HG03565 (cell line): Measurements from ENCODE around the gene FBXW11.
"Not testable (repeated sequence)": the region's sequence is repeated elsewhere in the genome, so short reads cannot be mapped to it uniquely, and the experiment has no call there.

ENCODE experiments used
- ATAC-seq: cut with Tn5 transposase; IDR thresholded peaks from one replicate; pipeline ENCODE4 v1.9.1; 2021; ENCODE audit warnings: mild to moderate bottlenecking, moderate library complexity; ENCODE audit not compliant: unreplicated experiment

FBXW11 gene

DNA sequence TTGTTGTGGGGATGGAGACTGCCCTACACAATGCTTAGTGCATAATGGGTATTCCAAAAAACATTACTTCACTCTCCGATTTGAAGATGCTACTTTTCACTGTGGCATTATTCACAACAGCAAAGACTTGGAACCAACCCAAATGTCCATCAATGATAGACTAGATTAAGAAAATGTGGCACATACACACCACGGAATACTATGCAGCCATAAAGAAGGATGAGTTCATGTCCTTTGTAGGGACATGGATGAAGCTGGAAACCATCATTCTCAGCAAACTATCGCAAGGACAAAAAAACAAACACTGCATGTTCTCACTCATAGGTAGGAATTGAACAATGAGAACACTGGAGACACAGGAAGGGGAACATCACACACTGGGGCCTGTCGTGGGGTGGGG lies 90.7 kb downstream of the FBXW11 start:
- ATAC-seq: not testable (repeated sequence)

DNA sequence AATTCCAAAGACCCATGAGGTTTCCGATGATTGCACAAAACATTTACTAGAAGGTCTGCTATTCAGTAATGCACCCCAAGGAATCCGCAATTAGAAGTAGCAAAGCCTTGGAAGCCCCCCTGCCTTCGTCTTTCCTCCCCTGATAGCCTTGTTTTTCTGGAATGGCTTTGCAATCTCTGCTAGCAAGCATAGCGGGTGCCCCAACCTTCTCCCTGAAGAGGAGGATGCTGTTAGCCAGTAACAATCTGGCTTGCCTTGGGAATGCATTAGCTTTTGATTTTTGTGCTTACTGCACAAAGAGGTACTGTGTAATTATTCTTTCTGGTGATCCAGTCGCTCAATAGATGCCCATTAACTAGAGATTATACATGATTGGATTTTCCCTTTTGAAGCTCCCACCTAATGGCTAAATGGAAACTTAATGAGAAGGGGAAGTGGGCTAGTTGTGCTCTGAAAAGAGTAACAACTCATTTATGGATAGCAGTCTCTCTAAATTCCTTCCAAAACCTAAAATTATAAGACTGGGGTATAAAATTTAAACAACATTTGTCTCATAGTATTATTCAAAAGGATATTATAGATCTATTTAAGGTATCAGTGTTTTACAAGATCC lies 91.6 kb downstream of the FBXW11 start:
- no peak for ATAC-seq

DNA sequence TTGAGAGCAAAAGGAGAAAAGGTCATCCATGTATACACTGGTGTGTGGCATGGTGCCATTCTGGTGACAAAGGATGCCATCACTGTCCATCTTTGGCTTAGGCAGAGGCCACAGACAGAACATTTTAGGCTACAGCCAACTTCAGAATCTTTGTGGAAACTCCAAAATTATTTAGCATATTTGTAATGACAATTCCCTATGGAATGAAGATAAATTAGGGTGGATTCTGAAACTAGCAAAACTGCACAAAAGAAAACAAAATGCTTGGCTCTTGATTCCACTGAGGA lies 92.5 kb downstream of the FBXW11 start:
- ATAC-seq: no peak

GRCh38 chr5:171911152-171911551 lies 95.3 kb downstream of the FBXW11 start:
- ATAC-seq: no peak

- no peak for ATAC-seq
Measured at GRCh38 chr5:171908638-171909037, 97.8 kb downstream of the FBXW11 start.

GRCh38 chr5:171907725-171908343 lies 98.6 kb downstream of the FBXW11 start:
- ATAC-seq: peak; percentile 49

GRCh38 chr5:171906703-171907590 lies 99.5 kb downstream of the FBXW11 start:
- ATAC-seq: peak; percentile 28

DNA sequence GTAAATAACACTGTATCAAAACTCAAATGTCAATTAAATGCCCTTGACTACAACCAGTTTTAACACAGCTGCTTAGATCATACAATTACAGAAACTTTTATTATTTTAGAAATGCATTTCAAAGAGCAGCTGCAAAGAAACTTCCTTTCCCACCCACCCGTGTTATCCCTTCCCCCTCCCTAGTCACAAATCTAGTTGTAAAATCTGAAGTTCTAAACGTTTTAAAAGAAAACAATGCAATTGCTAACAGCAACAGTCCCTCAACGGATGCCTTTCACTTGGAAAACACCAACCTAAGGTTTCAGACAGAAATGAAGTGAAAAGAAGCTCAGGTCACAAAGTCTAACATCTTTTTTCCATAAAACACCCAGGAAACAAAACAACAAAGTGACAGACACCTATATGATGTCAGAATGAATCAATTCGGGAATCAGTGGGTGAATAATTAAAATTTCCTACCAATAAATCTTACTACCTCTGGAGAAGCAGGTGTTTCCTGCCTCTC lies 100.3 kb downstream of the FBXW11 start:
- ATAC-seq: no peak

DNA sequence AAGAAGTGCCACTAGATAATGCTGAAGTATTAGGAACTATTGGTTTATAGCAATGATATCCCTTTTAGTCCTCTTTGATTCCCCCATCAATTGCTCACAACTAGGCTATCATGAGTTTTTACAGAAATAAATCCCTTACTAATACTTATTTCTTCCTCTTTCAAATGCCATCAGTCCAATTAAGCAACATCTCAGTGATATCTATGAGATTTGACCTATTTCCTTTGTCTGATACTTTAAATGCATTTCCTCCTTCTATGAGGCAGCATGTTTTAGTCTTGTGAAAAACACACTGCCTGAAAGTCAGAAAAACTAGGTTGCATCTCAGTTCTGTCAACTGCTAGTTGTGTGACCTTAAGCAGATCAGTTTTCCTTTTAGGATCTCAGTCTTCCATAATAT lies 101.6 kb downstream of the FBXW11 start:
- no peak for ATAC-seq

GRCh38 chr5:171901764-171902163 lies 104.7 kb downstream of the FBXW11 start:
- no peak for ATAC-seq

- ATAC-seq: no peak
Measured at GRCh38 chr5:171899792-171900191, 106.6 kb downstream of the FBXW11 start.

GRCh38 chr5:171898879-171899278 lies 107.6 kb downstream of the FBXW11 start:
- no peak for ATAC-seq

- ATAC-seq: no peak
Measured at GRCh38 chr5:171898386-171898785, 108.1 kb downstream of the FBXW11 start.

- ATAC-seq: no peak
Measured at GRCh38 chr5:171897231-171897630, 109.2 kb downstream of the FBXW11 start.

GRCh38 chr5:171895081-171895480 lies 111.4 kb downstream of the FBXW11 start:
- no peak for ATAC-seq

DNA sequence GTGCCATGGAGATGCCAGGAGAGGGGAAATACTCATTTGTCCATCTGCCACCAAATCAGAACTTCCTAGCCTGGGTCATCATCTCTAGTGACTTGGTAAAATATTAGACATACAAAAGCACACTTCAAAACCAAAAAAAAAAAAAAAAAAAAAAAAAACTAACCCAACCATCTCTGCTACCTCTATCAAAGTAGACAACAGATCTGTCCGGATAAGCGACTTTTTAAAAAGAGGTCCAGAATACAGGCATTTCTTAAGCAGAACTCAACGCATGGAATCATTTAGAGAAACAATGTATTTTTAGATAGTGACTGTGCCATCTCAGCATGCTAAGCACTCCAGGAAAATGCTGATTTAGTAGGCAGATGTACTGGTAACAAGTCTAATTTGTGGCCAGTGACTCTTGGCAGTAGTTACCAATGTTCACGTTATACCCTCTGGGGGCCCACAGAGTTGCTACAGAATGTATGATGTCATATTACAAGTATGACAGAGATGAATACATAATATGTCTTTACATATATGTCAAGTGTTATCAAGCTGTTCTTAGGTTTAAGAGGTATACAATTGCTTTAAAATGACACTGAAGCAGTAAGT lies 113.0 kb downstream of the FBXW11 start:
- no peak for ATAC-seq

DNA sequence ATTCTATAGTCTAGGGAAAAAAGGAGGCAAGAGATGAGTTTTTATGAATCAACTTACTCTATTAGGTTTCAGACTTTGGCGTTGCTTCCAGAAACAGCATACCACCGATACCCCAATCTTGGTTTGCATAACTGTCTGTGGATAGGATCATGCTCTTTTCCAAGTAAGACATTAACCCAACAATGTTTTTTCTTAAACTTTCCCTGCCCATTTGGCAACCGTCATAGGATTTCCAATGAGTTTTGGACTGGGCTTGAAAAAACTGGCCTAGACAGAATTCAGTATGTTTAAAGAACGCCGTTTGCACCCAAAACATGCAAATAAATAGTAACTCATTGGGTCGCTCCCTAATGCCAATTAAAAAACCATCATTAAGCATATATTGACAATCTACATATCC lies 114.8 kb downstream of the FBXW11 start:
- ATAC-seq: no peak

DNA sequence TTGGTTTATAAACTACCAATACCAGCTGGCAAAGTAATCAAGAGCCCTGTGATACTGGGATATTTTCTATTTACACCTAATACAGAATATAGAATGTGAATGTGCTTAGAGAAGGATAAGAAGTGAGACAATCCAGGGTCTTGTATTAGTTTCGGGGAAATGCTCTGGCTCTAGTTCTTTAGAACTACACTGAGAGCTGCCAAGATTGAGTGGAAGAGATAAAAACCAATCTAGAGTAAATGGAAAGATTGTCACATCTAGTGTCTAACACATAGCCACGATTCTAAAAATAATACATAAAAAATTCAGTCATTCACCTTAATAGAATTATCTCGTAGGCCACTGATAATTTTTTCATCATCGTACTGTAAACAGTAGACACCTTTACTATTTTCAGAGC lies 115.3 kb downstream of the FBXW11 start:
- no peak for ATAC-seq

DNA sequence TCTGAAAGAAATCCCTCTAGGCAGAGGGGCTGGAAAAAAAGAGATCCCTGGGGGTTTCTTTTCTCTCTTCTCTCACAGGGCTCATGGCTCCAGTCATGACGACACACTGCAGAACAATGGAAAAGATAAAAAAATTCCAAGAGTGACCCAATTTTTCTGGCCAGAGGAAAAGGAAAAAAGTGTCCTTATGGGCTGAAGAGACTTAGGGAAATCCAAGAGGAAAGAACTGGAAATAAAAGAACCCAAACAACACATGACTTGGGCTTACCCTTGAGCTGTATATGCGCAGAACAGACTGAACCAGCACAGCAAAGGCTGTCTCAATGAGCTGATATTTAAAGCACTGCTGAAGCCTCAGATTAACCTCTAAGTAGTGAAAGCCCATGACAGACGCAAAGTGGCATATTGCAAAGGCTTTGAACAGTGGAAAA lies 118.4 kb downstream of the FBXW11 start:
- no peak for ATAC-seq

- not testable (repeated sequence) for ATAC-seq
Measured at GRCh38 chr5:171886037-171886436, 120.4 kb downstream of the FBXW11 start.

- ATAC-seq: no peak
Measured at GRCh38 chr5:171882118-171882517, 124.3 kb downstream of the FBXW11 start.

DNA sequence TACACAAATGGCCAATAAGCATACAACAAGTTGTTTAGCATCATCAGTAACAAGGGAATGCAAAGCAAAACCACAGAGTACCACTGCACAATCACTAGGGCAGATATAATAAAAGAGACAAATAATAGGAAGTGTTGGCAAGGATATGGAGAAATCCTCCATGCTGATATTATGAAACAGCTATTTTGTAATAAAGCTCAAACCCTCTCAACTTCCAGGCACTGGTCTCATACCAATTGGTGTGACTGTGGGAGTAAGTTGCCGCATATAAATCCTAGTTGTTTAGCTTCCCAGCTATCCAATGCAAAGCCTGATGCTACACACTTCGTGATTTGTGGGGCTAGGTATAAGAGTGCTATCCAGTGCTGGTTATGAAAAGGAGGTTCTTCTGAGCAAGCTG lies 132.2 kb downstream of the FBXW11 start:
- no peak for ATAC-seq
